SK-N-SH treated with all-trans-retinoic acid at 6 μM for 48 hours (cell line): ENCODE measurements around the gene TRAF6.

Experiments
- ATAC-seq: fragments of 200-7000 bp; cut with Tn5 transposase; 3 replicates; pipeline ENCODE4 v1.9.1; 2020; ENCODE audit warnings: mild to moderate bottlenecking, moderate library complexity
- BACH2 ChIP-seq: fragments of 250-450 bp; sonication (Bioruptor Pico); IDR thresholded peaks from 2 replicates; pipeline ENCODE4 v1.9.0; 2021; ENCODE audit warnings: mild to moderate bottlenecking, borderline replicate concordance
- CREB5 ChIP-seq: fragments of 250-450 bp; sonication (Bioruptor Pico); IDR thresholded peaks from 2 replicates; pipeline ENCODE4 v1.5.1; 2020; ENCODE audit warnings: low read depth, mild to moderate bottlenecking, moderate library complexity
- CSDC2 ChIP-seq: fragments of 250-450 bp; sonication (Bioruptor Pico); IDR thresholded peaks from 2 replicates; pipeline ENCODE4 v1.5.0; 2020; ENCODE audit warnings: mild to moderate bottlenecking, moderate library complexity
- ESRRG ChIP-seq: fragments of 250-450 bp; sonication (Bioruptor Pico); IDR thresholded peaks from 2 replicates; pipeline ENCODE4 v1.6.1; 2021; ENCODE audit warnings: mild to moderate bottlenecking
- GLIS3 ChIP-seq: fragments of 250-450 bp; sonication (Bioruptor Pico); IDR thresholded peaks from 2 replicates; pipeline ENCODE4 v1.5.0; 2020; ENCODE audit warnings: mild to moderate bottlenecking, moderate library complexity
- ISL1 ChIP-seq: fragments of 250-450 bp; sonication (Bioruptor Pico); IDR thresholded peaks from 2 replicates; pipeline ENCODE4 v2.1.2; 2022; ENCODE audit warnings: mild to moderate bottlenecking, moderate library complexity
- PATZ1 ChIP-seq: fragments of 250-450 bp; sonication (Bioruptor Pico); IDR thresholded peaks from 2 replicates; pipeline ENCODE4 v1.8.0; 2020; ENCODE audit warnings: mild to moderate bottlenecking, moderate library complexity, borderline replicate concordance
- POU6F1 ChIP-seq: fragments of 250-450 bp; sonication (Bioruptor Pico); IDR thresholded peaks from 2 replicates; pipeline ENCODE4 v1.8.0; 2021; ENCODE audit warnings: low read depth, mild to moderate bottlenecking, moderate library complexity, borderline replicate concordance
- PPARA ChIP-seq: fragments of 250-450 bp; sonication (Bioruptor Pico); IDR thresholded peaks from 2 replicates; pipeline ENCODE4 v1.5.0; 2020; ENCODE audit warnings: mild to moderate bottlenecking, borderline replicate concordance
- RARB ChIP-seq: fragments of 250-450 bp; sonication (Bioruptor Pico); IDR thresholded peaks from 2 replicates; pipeline ENCODE4 v1.8.0; 2021; ENCODE audit warnings: mild to moderate bottlenecking, moderate library complexity
- SNAI2 ChIP-seq: fragments of 250-450 bp; sonication (Bioruptor Pico); IDR thresholded peaks from 2 replicates; pipeline ENCODE4 v1.5.0; 2020; ENCODE audit warnings: mild to moderate bottlenecking, moderate library complexity
- TCF4 ChIP-seq: fragments of 250-450 bp; sonication (Bioruptor Pico); IDR thresholded peaks from 2 replicates; pipeline ENCODE4 v1.8.0; 2021; ENCODE audit warnings: mild to moderate bottlenecking, moderate library complexity, borderline replicate concordance
- TOX ChIP-seq: fragments of 250-450 bp; sonication (Bioruptor Pico); IDR thresholded peaks from 2 replicates; pipeline ENCODE4 v1.8.0; 2021; ENCODE audit warnings: mild to moderate bottlenecking, moderate library complexity, borderline replicate concordance
- TSHZ2 ChIP-seq: fragments of 250-450 bp; sonication (Bioruptor Pico); IDR thresholded peaks from 2 replicates; pipeline ENCODE4 v1.5.0; 2020; ENCODE audit warnings: mild to moderate bottlenecking, moderate library complexity
- ZC3H10 ChIP-seq: fragments of 250-450 bp; sonication (Bioruptor Pico); IDR thresholded peaks from 2 replicates; pipeline ENCODE4 v1.5.1; 2021; ENCODE audit warnings: mild to moderate bottlenecking, moderate library complexity
- ZFP3 ChIP-seq: fragments of 250-450 bp; sonication (Bioruptor Pico); IDR thresholded peaks from 2 replicates; pipeline ENCODE4 v1.5.0; 2020; ENCODE audit warnings: mild to moderate bottlenecking, moderate library complexity
- ZFP30 ChIP-seq: fragments of 450-650 bp; formaldehyde crosslinking; IDR thresholded peaks from 2 replicates; pipeline ENCODE4 v1.5.0; 2022; ENCODE audit warnings: mild to moderate bottlenecking, moderate library complexity
- ZNF565 ChIP-seq: fragments of 450-650 bp; formaldehyde crosslinking; conservative IDR thresholded peaks from 2 replicates; pipeline ENCODE4 v1.5.0; 2020; ENCODE audit warnings: low read depth, mild to moderate bottlenecking, moderate library complexity
- ZNF70 ChIP-seq: fragments of 450-650 bp; formaldehyde crosslinking; IDR thresholded peaks from 2 replicates; pipeline ENCODE4 v1.5.0; 2020; ENCODE audit warnings: mild to moderate bottlenecking, moderate library complexity

TRAF6 gene

GRCh38 chr11:36475192-36475591, 34.9 kb downstream of the TRAF6 start:
- TF ChIP-seq ZFP30 (CRISPR knock-in tag) (no peak), BACH2 (CRISPR knock-in tag) (no peak), PPARA (CRISPR knock-in tag) (no peak), ZNF70 (CRISPR knock-in tag) (no peak), POU6F1 (CRISPR knock-in tag) (no peak), SNAI2 (CRISPR knock-in tag) (no peak), TSHZ2 (CRISPR knock-in tag) (no peak), GLIS3 (CRISPR knock-in tag) (no peak), TCF4 (CRISPR knock-in tag) (no peak), CREB5 (CRISPR knock-in tag) (no peak)
- no peak for ATAC-seq

GRCh38 chr11:36471577-36471976, 38.5 kb downstream of the TRAF6 start:
- no peak for ATAC-seq
- TF ChIP-seq RARB (no peak), SNAI2 (CRISPR knock-in tag) (no peak), ZNF565 (CRISPR knock-in tag) (no peak), ESRRG (CRISPR knock-in tag) (no peak), TOX (no peak), ISL1 (no peak), GLIS3 (CRISPR knock-in tag) (no peak), PPARA (CRISPR knock-in tag) (no peak), ZC3H10 (CRISPR knock-in tag) (no peak), PATZ1 (CRISPR knock-in tag) (no peak), ZFP3 (CRISPR knock-in tag) (no peak), TSHZ2 (CRISPR knock-in tag) (no peak), CSDC2 (CRISPR knock-in tag) (no peak), CREB5 (CRISPR knock-in tag) (no peak), TCF4 (CRISPR knock-in tag) (no peak)
